Thoracic aorta (tissue), 2 donors: ENCODE data around the gene GNGT2. TPM values are rescaled to one million over a fixed set of nuclear protein-coding genes. Genes with fewer than 3 reads are reported as not detected.
A peak's percentile ranks its signal among the peaks of the same experiment; 100 is the strongest.

Experiments
- ATAC-seq: fragments of 150-250 bp; one replicate; pipeline ENCODE4 v1.8.0; 2017; ENCODE audit warnings: low read depth; ENCODE audit not compliant: insufficient number of reproducible peaks, low FRiP score
- DNase-seq: peaks from one replicate; pipeline ENCODE4 v3.0.0-alpha.2; 2020; ENCODE audit warnings: low spot score
- H3K27ac ChIP-seq, 2 donors: fragments of 200-600 bp; sonication (generic); 1 replicate in 1 of 2; 2 replicates in 1 of 2; pipeline ENCODE4 v1.5.1; 2016; ENCODE audit warnings: mild to moderate bottlenecking in 2 of 2, moderate library complexity in 2 of 2
- H3K27me3 ChIP-seq: fragments of 200-600 bp; sonication (generic); replicated peaks from 2 replicates; pipeline ENCODE4 v1.6.0; 2016; ENCODE audit warnings: mild to moderate bottlenecking; ENCODE audit not compliant: insufficient read depth
- H3K36me3 ChIP-seq: fragments of 200-600 bp; sonication (generic); one replicate; pipeline ENCODE4 v1.5.1; 2016
- H3K4me1 ChIP-seq, 2 donors: fragments of 200-600 bp; sonication (generic); 1 replicate in 1 of 2; 2 replicates in 1 of 2; pipeline versions ENCODE4 v1.5.1 to v1.6.0; 2016; ENCODE audit warnings: low read depth in 2 of 2, mild to moderate bottlenecking in 1 of 2; ENCODE audit not compliant: control insufficient read depth in 1 of 2
- H3K4me3 ChIP-seq: fragments of 200-600 bp; sonication (generic); 2 replicates; pipeline ENCODE4 v1.5.1; 2016; ENCODE audit warnings: mild to moderate bottlenecking
- H3K9me3 ChIP-seq: fragments of 200-600 bp; sonication (generic); 2 replicates; pipeline ENCODE4 v1.5.1; 2016
- total RNA-seq, 2 donors: library from RNA; depleted of rRNA; stranded (reverse); fragments of >200 nt; gene quantifications; one replicate each; pipeline versions ENCODE4 v1.1.0 to v1.2.3, GENCODE V29; 2016
- TF ChIP-seq, protein P1 (sequence below): fragments of 200-600 bp; sonication (generic); IDR thresholded peaks from one replicate; pipeline ENCODE4 v1.5.1; 2019; ENCODE audit warnings: antibody characterized with exemption

The GNGT2 gene
- total RNA-seq, 2 donors from 2014 or later = 3.1 TPM; not detected in 1

DNA sequence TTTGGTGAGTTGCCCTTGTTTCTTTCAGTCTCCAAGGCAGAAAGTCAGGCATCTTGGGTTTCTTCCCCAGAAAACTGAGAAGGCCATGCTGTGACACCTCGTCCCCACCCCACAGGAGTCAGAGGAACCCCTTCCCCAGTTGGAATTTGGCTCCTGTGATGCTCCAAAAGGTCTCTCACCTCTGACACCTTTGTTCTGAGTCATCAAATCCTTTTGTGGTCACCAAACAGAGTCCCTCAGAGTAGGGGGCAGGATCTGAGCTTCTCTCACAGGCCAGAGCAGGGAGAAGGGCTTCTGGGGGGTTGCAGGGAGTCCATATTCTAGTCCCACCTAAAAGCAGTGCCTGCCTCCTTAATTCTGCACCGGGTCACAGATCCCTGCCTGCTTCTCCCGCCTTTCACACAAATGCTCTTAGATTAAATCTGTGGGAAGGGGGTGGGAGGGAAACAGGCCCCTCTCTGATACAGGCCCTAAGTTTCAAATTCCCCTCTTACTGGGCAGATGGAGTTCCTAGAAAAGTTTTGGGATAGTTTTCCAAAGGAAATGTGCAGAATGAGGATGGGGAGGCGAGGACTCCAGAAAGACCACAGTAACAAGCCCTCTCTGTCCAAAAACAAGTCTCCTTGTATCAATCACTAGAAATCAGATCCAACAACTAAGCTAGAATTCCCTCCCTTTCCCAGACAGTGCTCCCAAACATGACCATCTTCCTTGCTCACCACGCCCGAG is 18.9 kb upstream of the GNGT2 start:
- H3K27me3 ChIP-seq = peaks cover 6% of the 10 kb centered on the region
- TF ChIP-seq, protein P1, sequence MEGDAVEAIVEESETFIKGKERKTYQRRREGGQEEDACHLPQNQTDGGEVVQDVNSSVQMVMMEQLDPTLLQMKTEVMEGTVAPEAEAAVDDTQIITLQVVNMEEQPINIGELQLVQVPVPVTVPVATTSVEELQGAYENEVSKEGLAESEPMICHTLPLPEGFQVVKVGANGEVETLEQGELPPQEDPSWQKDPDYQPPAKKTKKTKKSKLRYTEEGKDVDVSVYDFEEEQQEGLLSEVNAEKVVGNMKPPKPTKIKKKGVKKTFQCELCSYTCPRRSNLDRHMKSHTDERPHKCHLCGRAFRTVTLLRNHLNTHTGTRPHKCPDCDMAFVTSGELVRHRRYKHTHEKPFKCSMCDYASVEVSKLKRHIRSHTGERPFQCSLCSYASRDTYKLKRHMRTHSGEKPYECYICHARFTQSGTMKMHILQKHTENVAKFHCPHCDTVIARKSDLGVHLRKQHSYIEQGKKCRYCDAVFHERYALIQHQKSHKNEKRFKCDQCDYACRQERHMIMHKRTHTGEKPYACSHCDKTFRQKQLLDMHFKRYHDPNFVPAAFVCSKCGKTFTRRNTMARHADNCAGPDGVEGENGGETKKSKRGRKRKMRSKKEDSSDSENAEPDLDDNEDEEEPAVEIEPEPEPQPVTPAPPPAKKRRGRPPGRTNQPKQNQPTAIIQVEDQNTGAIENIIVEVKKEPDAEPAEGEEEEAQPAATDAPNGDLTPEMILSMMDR = no peak
- H3K4me3 ChIP-seq = no peak overlapping the region
- no peak overlapping the region for H3K27ac ChIP-seq
- peaks cover 9 to 26% of the 10 kb centered on the region in 2 donors for H3K4me1 ChIP-seq
- no peaks in the 10 kb centered on the region for H3K9me3 ChIP-seq
- no peaks in the 10 kb centered on the region for H3K36me3 ChIP-seq
- DNase-seq = no peak
- no peak for ATAC-seq

GRCh38 chr17:49227436-49228261 is 17.3 kb upstream of the GNGT2 start:
- Histone ChIP-seq H3K36me3 (no peaks in the 10 kb centered on the region), H3K4me3 (no peak overlapping the region), H3K4me1 (peaks cover 10 to 37% of the 10 kb centered on the region in 2 donors), H3K9me3 (no peaks in the 10 kb centered on the region), H3K27ac (no peak overlapping the region), H3K27me3 (peaks cover 6% of the 10 kb centered on the region)
- DNase-seq (no peak), ATAC-seq (no peak)
- TF ChIP-seq, protein P1 = peak; percentile 82

GRCh38 chr17:49226771-49227435 is 16.5 kb upstream of the GNGT2 start:
- H3K27ac ChIP-seq = no peak overlapping the region
- no peaks in the 10 kb centered on the region for H3K9me3 ChIP-seq
- peaks cover 10 to 37% of the 10 kb centered on the region in 2 donors for H3K4me1 ChIP-seq
- H3K4me3 ChIP-seq = no peak overlapping the region
- DNase-seq (no peak), ATAC-seq (no peak)
- TF ChIP-seq, protein P1 = no peak
- H3K27me3 ChIP-seq = peaks cover 6% of the 10 kb centered on the region
- no peaks in the 10 kb centered on the region for H3K36me3 ChIP-seq

- Histone ChIP-seq H3K36me3 (no peaks in the 10 kb centered on the region), H3K4me3 (no peak overlapping the region), H3K4me1 (peaks cover 10 to 30% of the 10 kb centered on the region in 2 donors), H3K9me3 (no peaks in the 10 kb centered on the region), H3K27me3 (peaks cover 6% of the 10 kb centered on the region), H3K27ac (peak overlapping the region in 1 of 2 donors; percentile 22)
- ATAC-seq (no peak), DNase-seq (no peak)
- TF ChIP-seq, protein P1 = no peak
These were observed 15.3 kb upstream of the GNGT2 start for GRCh38 chr17:49225554-49226236.
